LHCN-M2 (cell line): ENCODE measurements around the gene ADAMTS15. TPM values are rescaled to one million over a fixed set of nuclear protein-coding genes. Genes with fewer than 3 reads are reported as not detected.
"Not testable (repeated sequence)": the region's sequence is repeated elsewhere in the genome, so short reads cannot be mapped to it uniquely, and the experiment has no call there.

ENCODE experiments used
- DNase-seq: peaks from one replicate; pipeline ENCODE4 v3.0.0-alpha.2; 2012; ENCODE audit warnings: low read depth
- total RNA-seq: library from RNA; depleted of rRNA; stranded (reverse); fragments of >200 nt; gene quantifications from 2 replicates; pipeline ENCODE4 v1.2.3, GENCODE V29; 2014

Gene ADAMTS15
- total RNA-seq, 1 experiment from 2014 or later = 0.92 TPM

DNA sequence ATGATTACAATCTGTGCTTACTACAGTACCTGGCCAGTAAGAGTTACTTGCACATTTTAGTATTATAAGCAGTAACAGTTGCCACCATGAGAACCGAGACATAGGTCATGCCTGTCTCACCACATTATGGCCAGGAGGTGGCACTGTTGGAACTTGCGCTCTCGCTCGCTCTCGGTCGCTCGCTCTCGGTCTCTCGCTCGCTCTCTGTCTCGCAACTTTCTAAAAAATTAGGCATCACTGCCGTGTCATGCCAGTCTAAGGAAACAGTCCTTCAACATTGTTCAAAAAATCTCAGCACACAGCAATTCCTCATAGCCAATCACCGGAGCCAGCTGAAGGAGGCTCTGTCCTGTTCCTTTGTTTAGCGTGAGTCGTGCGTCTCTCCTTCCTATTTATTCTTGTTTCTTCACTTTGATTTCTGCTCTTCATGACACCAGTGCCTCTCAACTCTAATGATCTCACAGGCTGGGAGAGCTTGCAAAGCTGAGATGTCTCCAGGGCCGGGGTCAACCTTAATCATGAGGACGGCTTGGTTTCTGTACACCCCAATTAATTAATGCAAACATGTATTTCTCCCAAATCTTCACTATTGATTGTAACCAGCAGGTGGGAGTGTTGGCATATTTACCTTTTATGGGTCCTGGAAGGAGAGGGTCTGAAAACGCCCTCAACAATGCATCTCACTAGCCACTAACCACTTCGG lies 13.8 kb upstream of the ADAMTS15 start:
- DNase-seq = peak; percentile 79

DNA sequence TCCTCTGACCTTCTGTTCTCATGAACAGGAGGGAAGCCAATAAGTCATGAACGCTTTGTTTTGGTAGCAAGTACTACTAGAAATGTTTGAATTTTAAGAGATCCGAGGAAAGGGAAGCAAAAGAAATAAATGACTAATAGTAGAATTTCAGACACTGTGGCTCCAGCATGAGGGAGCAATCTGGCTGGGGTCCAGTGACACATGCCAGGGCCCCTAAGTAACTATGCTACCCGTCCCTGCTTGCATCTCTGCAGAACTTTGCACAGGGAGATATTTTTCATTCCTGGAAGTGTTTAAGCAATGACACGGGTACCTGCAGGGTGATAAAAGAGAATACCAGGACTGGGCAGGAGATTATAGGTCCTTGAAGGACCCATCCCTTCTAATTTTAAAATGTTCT lies 12.8 kb upstream of the ADAMTS15 start:
- DNase-seq = peak; percentile 46

DNA sequence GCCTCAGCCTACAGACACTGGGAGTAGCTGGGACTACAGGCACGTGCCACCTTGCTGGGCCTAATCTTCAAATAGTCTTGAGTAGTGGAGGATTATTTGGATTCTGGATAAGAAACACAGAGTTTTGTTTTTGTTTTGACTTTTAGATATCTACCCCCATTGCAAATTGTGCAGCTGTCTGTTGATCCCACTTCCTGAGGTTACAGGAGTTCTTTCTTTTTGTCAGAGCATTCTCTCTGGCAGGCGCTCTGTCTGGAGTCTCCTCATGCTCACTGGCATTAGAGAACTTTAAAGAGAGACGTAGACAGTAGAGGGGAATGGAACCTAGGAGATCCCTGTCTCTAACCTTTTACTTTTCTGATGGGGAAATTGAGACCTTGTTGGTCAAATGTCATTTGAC lies 12.3 kb upstream of the ADAMTS15 start:
- DNase-seq = peak; percentile 78

GRCh38 chr11:130437848-130438247 lies 10.6 kb upstream of the ADAMTS15 start:
- no peak for DNase-seq

DNA sequence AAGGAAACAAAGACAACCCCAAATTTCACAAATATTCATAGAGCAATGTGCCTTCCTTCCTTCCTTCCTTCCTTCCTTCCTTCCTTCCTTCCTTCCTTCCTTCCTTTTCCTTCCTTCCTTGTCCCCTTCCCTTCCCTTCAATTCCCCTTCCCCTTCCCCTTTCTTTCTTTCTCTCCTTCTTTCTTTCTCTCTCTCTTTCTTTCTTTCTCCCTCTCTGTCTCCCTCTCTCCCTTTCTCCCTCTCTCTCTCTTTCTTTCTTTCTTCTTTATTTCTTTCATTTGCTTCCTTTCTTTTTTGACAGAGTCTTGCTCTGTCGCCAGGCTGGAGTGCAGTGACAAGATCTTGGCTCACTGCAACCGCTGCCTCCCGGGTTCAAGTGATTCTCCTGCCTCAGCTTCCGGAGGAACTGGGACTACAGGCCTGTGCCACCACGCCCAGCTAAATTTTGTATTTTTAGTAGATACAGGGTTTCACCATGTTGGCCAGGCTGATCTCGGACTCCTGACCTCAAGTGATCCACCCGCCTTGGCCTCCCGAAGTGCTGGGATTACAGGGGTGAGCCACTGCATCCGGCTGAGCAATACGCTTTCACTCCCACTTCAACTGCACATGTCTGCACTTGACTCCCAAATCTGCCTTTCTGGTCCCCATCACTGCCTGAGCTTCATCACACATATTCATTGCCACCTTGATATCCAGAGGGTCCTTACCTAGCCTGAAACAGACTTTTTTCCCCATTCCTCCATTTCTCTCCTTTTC lies 9.9 kb upstream of the ADAMTS15 start:
- DNase-seq = not testable (repeated sequence)

GRCh38 chr11:130439160-130439519 lies 9.3 kb upstream of the ADAMTS15 start:
- no peak for DNase-seq

- no peak for DNase-seq
Measured at GRCh38 chr11:130439876-130440275, 8.6 kb upstream of the ADAMTS15 start.

DNA sequence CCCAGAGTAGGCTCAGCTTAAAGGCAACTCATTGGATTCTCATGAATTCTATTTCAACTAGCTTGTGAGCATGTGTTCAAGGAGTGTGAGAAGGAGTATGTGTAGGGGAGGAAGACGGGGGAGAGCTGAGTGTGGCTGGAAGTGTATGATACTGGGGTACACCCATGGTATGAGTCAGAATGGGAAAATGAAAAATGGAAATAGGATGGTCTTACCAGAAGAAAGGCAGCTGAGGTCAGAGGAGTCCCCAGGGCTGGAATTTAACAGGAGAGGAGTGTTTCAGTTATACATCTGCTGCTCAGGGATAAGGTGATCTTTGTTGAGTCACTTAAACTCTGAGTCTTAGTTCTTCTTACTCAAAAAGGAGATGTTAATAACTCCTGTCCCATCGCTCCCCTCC lies 6.7 kb upstream of the ADAMTS15 start:
- peak; percentile 48 for DNase-seq

- peak; percentile 79 for DNase-seq
Measured at GRCh38 chr11:130442737-130443136, 5.7 kb upstream of the ADAMTS15 start.

DNA sequence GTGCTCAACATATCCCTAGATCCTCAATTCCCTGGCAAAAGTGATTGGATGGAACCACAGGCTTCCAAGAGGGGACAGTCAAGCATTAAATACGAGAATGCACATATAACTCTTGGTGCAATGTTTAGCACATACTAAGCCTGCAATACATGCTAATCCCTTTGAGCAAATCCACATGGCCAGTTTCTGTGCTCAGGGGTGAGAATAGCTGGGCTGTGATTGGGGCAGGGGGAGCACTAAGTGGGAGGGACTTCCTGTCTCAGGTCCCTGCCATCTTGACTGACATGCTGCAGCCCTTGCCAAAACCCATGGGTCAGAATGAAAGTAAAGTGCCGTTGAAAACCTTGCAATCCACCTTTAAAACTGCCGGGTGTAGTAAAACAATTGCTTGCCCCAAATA lies 2.7 kb upstream of the ADAMTS15 start:
- no peak for DNase-seq

DNA sequence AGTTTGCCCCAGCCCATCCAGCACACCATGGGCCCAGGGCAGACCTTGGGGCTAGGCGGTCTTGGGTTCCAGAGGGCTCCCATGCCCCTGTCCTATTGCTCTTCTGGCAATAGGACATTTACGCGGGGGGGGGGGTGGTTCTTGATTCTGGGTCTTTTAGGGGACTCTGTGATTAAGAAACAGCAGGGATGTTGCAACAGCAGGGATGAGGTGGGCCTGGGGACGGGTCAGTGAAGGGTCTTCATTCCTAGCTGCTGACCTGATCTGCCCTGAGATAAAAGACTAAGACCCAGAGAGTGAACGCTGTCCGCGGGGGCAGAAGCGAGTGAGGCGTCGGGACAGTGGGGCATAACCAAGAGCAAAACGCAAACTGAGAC lies 418 bp upstream of the ADAMTS15 start:
- DNase-seq = no peak

GRCh38 chr11:130449310-130449990 lies 1.0 kb downstream of the ADAMTS15 start:
- no peak for DNase-seq

DNA sequence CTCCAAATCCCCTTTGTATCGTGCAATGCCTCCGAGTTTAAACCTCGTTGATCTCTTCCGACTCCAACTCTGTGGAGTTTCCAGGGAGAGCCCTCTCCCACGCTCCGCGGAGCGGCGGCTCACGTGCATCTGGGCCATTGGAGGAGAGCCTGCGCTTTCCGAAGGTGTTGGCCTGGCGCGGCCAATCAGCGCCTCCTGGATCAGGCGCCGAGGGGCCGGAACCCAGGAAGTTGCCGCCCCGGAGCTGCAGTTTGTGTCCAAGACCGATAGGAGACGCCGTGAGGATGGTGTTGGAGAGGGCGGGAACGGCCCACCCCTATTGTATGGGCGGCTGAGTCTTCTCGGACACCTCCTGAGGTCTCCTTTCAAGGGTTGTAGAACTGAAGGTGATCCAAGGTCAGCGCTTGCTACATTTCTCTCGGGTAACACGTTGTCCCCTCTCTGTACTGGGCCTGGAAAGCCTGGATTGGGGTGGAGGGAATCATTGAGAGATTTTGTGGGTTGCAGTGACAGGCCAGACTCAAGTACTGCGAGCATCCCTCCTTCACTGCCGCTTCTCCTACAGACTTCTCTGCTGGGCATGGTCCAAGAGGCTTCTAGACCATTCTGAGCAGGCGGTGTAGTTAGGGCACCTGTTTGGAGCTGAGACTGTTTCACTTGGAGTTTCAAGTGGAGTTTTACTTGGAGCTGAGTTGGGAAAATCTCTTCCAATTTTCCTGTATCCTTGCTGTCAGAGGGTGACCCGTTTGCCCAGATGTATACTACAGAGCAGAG lies 1.7 kb downstream of the ADAMTS15 start:
- DNase-seq = no peak

DNA sequence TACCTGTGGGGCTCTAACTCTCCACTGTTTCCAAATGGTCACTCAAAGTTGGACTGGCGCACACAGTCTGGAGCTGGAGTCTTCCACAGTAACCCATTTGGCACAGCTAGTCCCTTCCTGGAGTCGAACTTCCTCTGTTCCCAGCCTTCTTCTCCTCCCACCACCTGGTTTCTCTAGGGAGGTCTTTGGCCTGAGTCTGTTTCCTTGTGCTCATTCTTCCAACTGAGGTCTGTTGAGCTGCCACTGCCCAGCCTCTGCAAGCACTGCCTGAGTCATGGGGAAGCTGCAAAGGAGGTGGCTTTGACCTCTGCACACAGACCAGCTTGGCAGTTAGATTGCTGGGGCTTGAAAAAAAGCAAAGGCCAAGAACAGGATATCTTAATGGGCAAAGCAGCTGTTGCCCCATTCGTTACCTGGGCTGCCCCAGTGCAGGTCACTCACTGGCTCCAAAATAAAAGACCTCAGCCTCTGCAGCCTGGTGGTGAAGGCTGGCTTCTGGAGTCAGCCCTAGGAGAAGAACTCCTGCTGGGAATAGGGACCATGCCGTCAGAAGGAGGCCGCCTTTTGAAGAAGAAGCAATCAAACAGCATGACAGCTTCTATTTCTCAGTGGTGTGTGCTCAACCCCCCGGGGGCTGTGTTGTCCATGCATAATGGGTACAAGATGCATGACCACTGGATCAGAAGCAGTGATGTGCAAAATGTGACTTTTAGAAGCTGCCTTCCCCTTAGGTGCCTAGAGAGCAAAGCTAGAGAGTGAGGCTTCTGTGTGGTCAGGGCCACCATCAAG lies 3.0 kb downstream of the ADAMTS15 start:
- peak; percentile 58 for DNase-seq

DNA sequence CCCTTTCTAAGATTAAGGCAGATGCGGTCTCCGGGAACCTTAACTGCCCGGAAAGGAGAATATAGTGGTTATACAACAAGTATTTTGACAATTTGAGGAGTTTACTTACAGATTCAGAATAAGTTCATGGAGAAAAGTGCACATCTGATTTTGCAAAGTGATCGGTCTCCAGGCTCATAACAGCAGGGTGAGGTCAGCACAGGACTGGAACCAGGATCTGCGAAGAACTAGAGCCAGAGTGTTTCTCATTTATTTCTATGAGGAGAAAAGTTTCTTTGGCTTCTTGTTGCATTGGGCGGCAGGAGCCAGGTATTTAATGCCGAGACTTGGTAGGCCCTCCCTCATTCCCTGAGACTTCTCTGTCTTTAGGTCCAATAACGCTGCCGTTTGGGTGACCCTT lies 3.7 kb downstream of the ADAMTS15 start:
- DNase-seq = no peak

GRCh38 chr11:130452940-130453339 lies 4.5 kb downstream of the ADAMTS15 start:
- no peak for DNase-seq

DNA sequence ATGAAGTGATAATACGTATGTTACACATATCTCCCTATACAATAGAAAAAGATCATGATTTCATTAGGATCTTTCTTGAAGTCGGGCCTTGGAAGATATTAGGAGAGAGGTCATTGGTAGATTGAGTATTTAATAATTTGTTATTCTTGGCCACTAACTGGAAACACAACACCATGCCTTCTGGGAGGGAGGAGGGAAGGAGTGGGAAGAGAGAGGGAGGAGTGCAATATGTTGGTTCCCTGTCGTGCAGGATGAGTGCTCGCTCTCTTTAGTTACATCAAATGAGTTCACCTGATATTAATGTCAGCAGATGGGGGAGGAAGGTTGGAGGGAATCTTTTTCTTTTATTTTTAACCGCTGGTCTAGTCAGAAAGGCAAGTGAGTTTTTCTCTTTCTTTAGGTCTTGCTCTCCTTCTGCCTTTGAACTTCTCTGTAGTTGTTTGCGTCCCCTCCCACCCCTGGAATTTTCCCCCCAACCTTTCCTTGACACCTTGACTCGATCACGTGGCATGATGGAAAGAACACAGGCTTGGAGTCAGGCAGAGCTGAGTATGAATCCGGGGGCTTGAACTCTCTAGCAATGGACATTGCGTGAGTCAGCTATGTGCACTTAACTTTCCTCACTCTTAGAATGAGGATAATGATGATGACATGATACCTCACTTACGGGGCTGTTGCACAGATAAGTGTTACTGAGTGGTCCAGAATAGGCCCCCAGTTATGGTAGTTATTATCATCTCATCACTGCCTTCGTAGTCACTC lies 6.2 kb downstream of the ADAMTS15 start:
- no peak for DNase-seq

- DNase-seq = no peak
Measured at GRCh38 chr11:130455483-130456127, 7.2 kb downstream of the ADAMTS15 start.

GRCh38 chr11:130456286-130456685 lies 7.8 kb downstream of the ADAMTS15 start:
- no peak for DNase-seq
